ENCODE data around the gene MPZL3. TPM values are rescaled to one million over a fixed set of nuclear protein-coding genes. Genes with fewer than 3 reads are reported as not detected.

Gene MPZL3
- total RNA-seq, 1 experiment from 2014 or later: 8.7 TPM

DNA sequence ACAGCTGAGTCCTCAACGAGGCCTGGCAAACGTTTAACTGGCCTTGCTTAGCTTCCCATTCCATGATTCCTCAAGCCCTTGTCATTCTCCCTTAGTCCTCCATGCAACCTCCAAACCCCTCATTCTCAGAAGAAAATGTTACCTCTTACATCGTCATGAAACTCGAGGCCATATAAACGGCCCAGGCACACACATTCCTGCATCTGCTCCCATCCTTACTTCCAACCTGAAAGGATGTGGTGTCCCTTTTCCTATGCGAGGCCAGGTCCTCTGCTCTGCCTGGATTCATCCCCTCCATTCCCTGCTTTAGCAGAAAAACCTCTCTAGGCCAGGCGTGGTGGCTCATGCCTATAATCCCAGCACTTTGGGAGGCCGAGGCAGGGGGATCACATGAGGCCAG lies 9.0 kb downstream of the MPZL3 start:
- no peaks in the 10 kb centered on the region for H3K9me3 ChIP-seq (ENCODE audit: control insufficient read depth in 1 of 2, insufficient read depth in 1 of 2, low read depth in 1 of 2, low read length in 2 of 2)
- no peak overlapping the region for H2AFZ ChIP-seq (ENCODE audit: low read depth, low read length, poor library complexity, severe bottlenecking)
- ChIA-PET CTCF (interaction anchor here (1.4 kb wide), 1 partner anchor 8 kb away, joined by 3 read pairs; the partner anchor contains the start of gene MPZL3), POLR2A (no interaction called here), RAD21 (ENCODE audit: low non-redundant PET in 1 of 2, low total read pairs in 2 of 2, uncharacterized antibody in 2 of 2, unreplicated experiment in 2 of 2) (no interaction called here)
- no peaks in the 10 kb centered on the region for H3K9me2 ChIP-seq (ENCODE audit: insufficient read depth)
- no peaks in the 10 kb centered on the region for H4K20me1 ChIP-seq (ENCODE audit: insufficient read depth)
- H3K27ac ChIP-seq (ENCODE audit: low read depth, low read length): no peak overlapping the region
- H3K9ac ChIP-seq (ENCODE audit: low read length): no peak overlapping the region
- H3K4me1 ChIP-seq (ENCODE audit: control insufficient read depth in 1 of 2, insufficient read depth in 2 of 2, low read length in 2 of 2): peaks cover 28 to 34% of the 10 kb centered on the region in 2 experiments
- H3K27me3 ChIP-seq (ENCODE audit: insufficient read depth, low read length): no peaks in the 10 kb centered on the region
- H3K79me2 ChIP-seq (ENCODE audit: insufficient read depth, low read length): no peaks in the 10 kb centered on the region
- no peak overlapping the region for H3K4me3 ChIP-seq (replicated peaks in 1 of 2; ENCODE audit: low read depth in 1 of 2, low read length in 2 of 2)
- DNase-seq (ENCODE audit: low read depth, low spot score) (no peak), ATAC-seq (no peak)
- H3K4me2 ChIP-seq (ENCODE audit: low read length): no peak overlapping the region
- H3K36me3 ChIP-seq (ENCODE audit: control insufficient read depth in 1 of 2, insufficient read depth in 2 of 2, low read length in 2 of 2): no peaks in the 10 kb centered on the region
- no TSS peak for BruUV-seq (replicated peaks)
- TF ChIP-seq EZH2phosphoT487 (IDR thresholded peaks at IDR 0.05; ENCODE audit: borderline replicate concordance) (no peak), SRF (IDR thresholded peaks at IDR 0.05; ENCODE audit: low read depth) (no peak), ZNF274 (IDR thresholded peaks at IDR 0.05; ENCODE audit: low read depth, low read length) (no peak), ZFX (IDR thresholded peaks at IDR 0.05) (no peak), REST (IDR thresholded peaks at IDR 0.05; ENCODE audit: low read depth) (no peak), SP1 (IDR thresholded peaks at IDR 0.05; ENCODE audit: low read depth) (no peak)
- TF ChIP-seq, protein P1, sequence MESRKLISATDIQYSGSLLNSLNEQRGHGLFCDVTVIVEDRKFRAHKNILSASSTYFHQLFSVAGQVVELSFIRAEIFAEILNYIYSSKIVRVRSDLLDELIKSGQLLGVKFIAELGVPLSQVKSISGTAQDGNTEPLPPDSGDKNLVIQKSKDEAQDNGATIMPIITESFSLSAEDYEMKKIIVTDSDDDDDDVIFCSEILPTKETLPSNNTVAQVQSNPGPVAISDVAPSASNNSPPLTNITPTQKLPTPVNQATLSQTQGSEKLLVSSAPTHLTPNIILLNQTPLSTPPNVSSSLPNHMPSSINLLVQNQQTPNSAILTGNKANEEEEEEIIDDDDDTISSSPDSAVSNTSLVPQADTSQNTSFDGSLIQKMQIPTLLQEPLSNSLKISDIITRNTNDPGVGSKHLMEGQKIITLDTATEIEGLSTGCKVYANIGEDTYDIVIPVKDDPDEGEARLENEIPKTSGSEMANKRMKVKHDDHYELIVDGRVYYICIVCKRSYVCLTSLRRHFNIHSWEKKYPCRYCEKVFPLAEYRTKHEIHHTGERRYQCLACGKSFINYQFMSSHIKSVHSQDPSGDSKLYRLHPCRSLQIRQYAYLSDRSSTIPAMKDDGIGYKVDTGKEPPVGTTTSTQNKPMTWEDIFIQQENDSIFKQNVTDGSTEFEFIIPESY (IDR thresholded peaks at IDR 0.05; ENCODE audit: extremely low read depth, insufficient replicate concordance, low read length): no peak
- intact Hi-C loops (cut with micrococcal nuclease): no loop called here
